Stimulated activated CD4-positive, alpha-beta T cell treated with anti-CD3 and anti-CD28 coated beads, Interleukin-12 subunit alpha, Interleukin-12 subunit beta, amount 100 ng/mL, for 48 hours (primary cell): ENCODE data around the gene STXBP2.
A peak's percentile ranks its signal among the peaks of the same experiment; 100 is the strongest.

Source experiments
- DNase-seq, 3 donors: peaks; one replicate each; pipeline ENCODE4 v3.0.0-alpha.2; 2020; ENCODE audit warnings: low read depth in 2 of 3, low spot score in 1 of 3

The STXBP2 gene

DNA sequence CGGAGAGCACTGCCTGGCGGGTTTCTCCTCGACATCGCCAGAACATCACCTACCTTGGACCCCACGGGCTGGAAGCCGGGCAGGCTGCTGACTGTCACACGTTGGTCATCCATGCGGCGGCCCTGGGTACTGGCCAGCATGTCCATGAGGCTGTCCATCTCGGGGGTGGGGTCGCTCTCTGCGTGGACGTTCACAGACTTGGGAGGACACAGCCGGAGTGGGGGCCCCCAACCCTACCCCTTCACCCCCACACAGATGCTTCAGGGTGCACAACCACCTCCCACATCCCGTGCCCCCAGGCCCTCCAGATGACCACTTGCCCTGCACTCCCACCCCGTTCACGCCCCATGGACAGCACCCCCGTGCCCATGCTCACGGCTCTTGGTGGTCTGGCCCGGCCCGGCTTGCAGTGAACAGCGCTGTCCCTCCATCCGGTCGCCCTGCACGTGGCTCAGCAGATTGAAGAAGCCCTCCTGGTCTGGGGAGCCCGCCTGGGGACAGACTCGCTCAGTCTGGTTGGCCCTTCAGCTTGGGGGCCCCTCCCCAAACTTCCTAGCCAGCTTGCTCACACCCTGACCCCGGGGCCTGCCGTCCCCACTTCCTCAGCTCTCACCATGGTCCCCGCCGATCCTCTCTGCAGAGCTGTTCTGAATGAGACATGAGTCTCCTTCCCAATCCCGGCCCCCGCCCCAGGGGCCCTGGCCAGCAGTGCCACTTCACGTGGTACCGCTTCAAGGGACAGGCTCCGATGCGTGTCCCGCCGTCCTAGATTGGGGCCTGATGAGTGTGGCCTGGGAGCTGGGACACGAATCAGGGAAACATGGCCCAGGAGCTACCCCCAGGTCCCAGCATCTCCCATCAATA lies 4.3 kb upstream of the STXBP2 start:
- DNase-seq = no peak

GRCh38 chr19:7633698-7634097 lies 3.2 kb upstream of the STXBP2 start, which contains the start of gene PCP2:
Gene PCP2 (minus strand): TSS chr19:7633719. CDS start chr19:7633457, 262 bp downstream.
- DNase-seq = no peak

DNA sequence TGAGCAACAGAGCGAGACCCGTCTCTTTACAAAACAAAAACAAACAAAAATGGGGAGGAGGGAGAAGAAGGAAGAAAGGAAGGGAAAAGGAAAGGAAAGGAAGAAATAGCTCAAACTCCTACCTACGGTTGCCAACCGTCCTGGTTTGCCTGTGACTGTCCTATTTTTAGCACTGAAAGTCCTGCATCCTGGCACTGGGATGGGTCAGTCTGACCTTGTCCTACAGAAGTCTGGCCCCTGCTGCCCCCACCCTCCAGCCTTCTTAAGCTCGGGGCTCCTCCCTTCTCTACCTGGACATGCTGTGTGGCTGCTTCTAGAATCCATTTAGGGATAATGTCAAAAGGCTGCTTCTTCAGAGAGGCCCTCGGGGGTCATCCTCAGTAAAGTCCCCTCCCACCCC lies 1.2 kb upstream of the STXBP2 start:
- no peak for DNase-seq

GRCh38 chr19:7636317-7636690 lies 606 bp upstream of the STXBP2 start:
- no peak for DNase-seq

DNA sequence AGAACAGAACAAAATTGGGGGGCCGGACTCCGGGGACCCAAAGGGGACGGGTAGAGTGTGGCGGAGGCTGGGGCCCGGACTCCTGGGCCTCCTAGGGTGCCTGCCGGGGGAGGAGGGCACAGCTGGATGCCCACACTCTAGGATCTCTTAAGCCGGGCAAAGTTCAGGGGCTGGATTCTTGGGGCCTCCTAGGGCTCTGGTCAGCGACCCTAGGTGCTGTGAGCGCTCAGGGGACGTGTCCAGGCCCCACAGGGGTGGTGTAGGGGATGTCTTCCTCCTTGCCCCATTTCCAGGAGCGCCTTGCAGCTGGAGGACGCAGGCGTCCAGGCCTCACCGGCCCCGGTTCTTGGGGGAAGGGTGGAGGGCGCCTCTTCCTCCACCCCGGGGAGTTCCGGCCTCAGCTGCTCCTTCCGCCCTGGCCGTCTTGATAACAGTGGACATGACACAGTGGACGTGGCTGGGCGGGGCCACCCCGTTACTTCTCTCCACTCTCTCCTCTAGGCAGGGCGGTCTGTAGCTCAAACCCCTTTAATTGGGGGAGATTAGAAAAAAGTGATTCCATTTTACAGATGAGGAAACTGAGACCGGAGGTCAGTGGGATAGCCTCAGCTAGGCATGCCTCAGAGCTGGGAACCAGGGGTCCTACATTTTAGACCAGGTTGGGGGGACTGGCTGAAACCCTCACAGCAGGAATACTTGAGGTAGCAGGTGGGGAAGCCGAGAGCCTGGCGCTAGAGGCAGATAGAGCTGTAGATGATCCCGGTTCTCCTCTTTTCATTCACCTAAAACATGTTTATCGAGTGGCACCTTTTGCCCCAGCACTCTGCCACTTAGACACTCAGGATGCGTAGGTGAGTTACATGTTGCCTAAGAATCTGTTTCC lies 705 bp downstream of the STXBP2 start:
- DNase-seq = no peak

DNA sequence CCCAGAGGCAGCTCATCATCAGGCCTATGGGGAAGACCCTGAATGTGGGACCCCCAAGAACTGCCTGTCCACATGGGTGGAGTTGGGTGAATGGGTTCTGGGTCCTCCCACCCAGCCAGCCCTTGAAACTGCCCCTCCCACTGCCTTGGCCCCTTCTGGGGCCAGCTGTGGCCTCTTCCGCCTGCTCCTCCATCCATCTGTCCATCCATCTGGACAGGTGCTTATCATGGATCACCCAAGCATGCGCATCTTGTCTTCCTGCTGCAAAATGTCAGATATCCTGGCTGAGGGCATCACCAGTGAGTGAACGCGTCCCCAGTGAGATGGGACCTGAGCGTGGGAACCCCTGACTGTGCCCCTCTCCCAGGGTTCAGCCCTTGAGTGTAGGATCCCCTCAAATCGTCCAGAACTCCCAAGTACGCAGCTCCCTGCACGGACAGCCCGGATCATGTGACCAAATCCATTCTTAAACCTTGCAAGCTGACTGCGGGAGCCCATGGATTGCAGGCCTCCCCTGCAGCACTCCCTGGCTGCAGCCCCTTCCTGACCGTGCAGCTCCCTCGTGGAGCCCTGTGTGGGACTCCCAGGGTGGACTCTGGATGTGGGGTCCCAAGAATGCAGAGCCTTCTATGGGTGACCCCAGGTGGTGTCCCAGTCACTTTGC lies 2.0 kb downstream of the STXBP2 start:
- DNase-seq = no peak

- no peak for DNase-seq
These were observed 3.0 kb downstream of the STXBP2 start for GRCh38 chr19:7639863-7640348.

GRCh38 chr19:7640803-7641202 lies 3.9 kb downstream of the STXBP2 start:
- no peak for DNase-seq

- no peak for DNase-seq
These were observed 4.7 kb downstream of the STXBP2 start for GRCh38 chr19:7641290-7642276.

DNA sequence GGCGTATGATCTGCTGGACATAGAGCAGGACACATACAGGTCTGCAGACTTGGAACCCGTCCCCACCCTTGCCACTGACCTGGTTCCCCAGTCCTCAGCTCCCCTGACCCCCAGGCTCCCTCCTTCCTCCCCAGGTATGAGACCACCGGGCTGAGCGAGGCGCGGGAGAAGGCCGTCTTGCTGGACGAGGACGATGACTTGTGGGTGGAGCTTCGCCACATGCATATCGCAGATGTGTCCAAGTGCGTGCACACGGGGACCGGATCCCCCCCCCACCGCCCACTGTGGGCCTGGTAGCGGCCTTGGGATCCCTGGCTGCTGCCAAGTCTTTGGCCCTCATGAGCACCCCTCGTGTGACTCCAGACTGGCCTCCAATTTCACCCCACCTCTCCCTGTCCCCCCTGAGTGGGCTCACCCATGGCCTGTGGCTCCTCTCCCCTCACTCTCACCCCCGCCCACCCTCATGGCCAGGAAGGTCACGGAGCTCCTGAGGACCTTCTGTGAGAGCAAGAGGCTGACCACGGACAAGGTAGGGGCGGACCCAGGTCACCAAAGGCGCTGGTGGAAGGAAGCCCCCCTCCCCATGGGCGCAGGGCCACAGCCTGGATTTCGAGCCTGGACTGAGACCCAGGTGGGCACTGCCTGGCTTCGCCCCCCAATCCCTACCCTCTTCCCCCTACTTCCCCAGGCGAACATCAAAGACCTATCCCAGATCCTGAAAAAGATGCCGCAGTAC lies 5.6 kb downstream of the STXBP2 start:
- DNase-seq = no peak

DNA sequence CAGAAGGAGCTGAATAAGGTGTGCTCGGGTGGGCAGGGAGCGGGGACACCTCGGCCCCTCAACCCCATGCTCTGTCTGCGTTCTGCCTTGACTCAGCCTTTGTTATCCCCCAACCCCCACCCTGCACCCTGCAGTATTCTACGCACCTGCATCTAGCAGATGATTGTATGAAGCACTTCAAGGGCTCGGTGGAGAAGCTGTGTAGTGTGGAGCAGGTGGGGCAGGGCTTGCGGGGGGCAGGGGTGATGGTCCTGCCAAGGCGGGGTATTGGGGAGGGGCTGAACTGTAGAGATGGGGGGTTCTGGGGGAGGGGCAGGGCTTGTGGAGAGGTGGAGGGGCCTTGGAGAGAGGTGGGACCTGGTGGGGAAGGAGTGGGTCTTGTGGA lies 6.1 kb downstream of the STXBP2 start:
- DNase-seq = no peak

GRCh38 chr19:7643629-7644549 lies 7.0 kb downstream of the STXBP2 start:
- DNase-seq = peak in 2 of 3 donors; percentile 13 to 37

- no peak for DNase-seq
These were observed 7.6 kb downstream of the STXBP2 start for GRCh38 chr19:7644550-7644877.

DNA sequence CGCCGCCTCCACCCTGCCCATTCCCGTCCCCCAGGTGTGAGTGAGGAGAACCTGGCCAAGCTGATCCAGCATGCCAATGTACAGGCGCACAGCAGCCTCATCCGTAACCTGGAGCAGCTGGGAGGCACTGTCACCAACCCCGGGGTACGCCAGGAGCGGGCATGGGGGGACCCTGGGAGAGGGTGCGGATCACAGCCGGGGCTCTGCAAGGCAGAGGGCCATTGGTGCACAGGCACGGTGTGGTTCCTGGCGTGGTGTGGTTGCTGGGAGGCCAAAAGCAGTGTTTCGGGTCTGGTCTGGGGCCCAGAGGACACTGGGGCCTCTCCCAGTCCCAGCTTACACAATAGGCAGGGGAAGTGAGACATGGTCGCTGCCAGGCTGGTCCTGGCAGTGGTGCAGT lies 8.3 kb downstream of the STXBP2 start:
- DNase-seq = no peak

DNA sequence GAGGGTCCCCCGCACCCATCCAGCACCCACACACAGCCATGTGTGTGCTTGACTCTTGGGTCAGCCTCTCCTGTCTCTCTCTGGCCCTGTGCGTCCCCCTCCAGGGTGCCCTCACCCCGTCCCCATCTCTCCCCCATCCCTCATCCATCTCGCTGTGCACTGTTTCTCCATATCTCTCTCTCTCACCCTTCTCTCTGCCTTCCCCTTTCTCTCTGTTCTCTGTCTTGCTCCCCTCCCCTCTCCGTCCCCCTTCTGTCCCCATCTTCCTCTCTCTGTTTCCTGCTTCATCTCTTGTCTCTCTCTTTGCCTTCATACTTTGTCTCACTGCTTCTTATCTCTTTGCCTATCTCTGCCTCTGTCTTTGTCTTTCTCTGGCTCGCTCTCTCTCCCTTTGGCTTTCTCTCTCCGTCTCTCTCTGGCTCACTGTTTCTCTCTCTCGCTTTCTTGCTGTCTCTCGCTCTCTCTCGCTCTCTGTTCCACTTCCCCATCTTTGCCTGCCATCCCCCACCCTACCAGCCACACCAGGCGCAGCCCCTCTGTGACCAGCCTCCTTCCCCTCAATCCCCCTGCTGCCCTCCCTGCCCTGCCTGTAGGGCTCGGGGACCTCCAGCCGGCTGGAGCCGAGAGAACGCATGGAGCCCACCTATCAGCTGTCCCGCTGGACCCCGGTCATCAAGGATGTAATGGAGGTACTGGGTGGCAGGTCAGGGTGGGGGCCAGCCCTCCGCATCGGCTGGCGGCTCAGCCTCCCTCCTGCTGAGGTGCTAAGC lies 8.9 kb downstream of the STXBP2 start:
- no peak for DNase-seq

DNA sequence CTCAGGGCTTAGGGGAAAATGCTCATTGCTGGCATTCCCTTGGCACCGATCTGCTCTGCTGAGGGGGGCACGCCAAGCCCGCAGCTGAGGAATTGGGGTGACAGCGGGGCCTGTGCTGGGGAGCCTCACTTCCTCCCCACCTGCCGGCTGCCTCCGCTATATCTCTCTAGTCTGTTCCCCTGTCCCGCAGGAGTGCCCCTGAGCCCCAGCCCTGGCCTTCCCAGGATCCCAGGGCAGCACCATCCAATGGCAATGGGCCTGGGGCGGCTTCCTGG lies 9.5 kb downstream of the STXBP2 start:
- DNase-seq = no peak

- no peak for DNase-seq
These were observed 10.2 kb downstream of the STXBP2 start for GRCh38 chr19:7647156-7647555.
